Hepatic stellate cell (primary cell): ENCODE results near the gene H2BK1.

Experiments used
- DNase-seq: peaks from one replicate; pipeline ENCODE4 v3.0.0; 2011; ENCODE audit warnings: low spot score

Gene H2BK1

DNA sequence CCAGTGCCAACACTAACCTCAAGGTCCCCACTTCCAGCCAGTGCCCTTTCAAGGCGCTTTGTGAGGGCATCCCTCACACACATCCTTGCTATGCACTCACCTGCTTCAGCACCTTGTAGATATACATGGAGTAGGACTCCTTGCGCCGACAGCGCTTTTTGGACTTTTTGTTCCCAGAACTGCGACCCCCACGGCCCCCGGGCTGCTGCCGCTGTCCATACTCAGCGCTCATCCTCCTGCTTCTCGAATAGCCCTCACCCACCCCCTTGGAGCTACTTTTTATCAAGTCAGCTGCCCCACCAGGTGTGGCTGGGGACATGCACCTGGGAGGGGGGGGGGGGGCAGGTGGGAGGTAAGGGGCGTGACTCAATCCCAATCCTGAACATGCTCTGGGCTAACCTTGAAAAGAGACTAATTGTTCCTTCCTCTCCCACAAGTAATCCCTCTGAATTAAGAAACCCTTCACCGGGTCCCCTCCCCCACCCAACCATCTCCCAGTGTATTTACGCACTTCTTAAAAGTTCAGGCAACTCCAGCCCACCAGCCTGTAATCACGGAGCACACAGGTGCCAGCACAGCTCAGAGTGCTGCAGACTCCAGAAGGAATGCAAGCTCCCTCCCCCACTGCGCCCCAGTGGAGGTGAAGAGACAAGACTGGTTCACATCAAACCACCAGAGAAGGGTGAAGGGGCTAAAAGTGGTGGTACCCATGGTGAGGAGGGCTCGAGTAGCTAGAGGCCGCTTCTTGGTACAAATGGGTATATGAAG is at the start of gene H2BK1:
H2BK1 (minus strand) TSS at position 402 of the 768 bp plus-strand sequence; CDS start at position 232, 170 bp downstream.
- no peak for DNase-seq

DNA sequence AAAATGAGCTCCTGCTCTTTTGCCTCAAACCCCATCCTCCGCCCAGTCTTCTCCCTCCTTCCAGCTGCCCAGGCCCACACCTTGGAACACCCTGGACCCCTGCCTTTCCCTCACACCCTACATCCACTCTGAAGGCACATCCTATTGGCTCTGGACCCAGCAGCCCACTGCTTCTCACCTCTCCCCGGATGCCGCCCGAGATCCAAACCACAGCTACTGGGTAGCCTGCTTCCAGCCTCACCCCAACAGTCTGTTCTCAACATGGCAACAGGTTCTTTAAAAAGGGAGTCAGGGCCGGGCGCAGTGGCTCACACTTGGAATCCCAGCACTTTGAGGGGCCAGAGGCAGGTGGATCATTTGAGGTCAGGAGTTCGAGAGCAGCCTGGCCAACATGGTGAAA is 47.7 kb upstream of the H2BK1 start:
- DNase-seq, result no peak

GRCh38 chr7:151256410-151257045 is 46.2 kb upstream of the H2BK1 start:
- no peak for DNase-seq

DNA sequence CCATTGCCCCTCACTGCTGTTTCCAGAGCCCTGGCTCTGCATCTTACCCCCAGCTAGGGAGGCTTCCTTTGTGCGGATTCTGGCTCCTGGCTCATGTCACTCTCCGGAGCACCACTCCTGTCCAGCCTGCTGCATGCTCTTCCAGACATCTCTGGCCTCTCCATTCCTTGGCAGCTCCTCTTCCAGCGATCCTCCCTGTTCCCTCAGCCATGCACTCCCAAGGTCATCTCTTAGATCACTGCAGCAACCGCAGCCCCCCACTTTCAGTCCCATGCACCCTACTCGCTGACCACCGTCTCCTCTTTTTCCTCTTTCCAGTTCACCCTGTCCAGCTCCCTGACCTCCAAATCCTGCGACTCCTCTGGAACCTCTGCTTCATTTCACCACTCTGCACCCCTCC is 45.1 kb upstream of the H2BK1 start:
- DNase-seq, result no peak

DNA sequence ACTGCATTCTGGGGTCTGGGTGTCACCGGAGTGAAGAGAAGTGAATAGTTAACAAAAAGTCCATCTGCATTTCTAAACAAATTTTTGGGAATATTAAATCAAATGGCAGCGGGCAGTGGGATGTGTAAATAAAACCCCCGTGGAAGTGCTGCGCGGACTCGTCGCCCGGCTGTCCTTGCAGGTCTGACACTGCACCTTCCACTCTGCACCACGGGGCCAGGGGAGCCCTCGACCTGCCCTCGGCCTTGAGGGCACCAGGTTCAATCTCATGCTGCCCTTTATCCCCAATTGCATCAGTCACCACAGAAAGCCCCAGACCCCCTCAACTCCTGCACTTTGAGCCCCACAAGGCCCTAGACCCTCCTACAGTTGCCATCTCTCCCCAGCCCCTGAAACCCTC is 44.6 kb upstream of the H2BK1 start:
- no peak for DNase-seq

- DNase-seq, result no peak
These were observed 44.0 kb upstream of the H2BK1 start for GRCh38 chr7:151254316-151254715.

DNA sequence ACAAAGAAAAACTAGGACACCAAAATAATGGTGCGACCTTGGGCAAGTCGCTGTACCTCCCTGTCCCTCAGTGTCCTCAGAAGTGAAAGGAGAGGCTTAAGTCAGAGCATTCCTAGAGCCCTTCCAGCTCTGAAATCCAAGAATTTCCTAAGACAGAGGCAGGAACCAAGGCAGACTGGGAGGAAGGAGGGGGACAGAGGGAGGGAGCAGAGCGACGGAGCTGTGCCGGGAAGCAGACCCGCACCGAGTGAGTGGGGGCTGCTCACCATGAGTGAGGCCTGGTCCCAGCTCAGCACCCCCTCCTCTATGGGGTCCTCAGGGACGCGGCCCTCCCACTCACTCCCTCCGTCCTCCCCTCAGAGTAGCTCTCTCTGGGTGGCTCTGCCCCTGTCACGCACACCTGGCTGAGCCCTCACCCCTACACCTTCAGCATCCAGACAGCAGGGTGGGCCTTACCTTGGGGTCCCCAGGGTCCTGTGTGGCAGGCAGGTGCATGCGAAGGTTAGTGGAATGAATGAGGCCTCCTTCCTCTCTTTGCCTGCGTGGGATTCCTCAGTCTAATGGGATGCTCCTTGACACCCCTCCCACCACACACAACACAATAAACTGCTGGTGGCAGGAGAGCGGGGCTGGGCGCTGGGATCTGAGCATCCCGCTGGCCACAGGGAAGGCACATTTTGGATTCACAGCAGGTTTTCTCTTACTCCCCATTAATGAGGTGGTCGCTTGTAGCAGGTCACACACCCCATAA is 42.8 kb upstream of the H2BK1 start:
- DNase-seq, result no peak

DNA sequence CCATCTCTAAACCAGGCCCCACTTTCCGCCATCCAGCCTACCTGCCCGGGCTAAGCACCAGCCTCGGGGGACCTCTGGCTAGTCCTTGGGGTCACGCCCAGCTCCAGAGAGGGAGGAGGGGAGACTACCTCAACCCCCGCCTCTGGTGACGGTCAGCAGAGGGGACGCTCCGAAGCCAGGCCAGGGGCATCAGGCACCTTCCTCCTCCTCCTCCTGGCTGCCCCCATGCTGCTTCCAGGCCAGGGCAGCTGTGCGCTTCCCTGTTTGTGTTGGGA is 42.2 kb upstream of the H2BK1 start:
- no peak for DNase-seq

DNA sequence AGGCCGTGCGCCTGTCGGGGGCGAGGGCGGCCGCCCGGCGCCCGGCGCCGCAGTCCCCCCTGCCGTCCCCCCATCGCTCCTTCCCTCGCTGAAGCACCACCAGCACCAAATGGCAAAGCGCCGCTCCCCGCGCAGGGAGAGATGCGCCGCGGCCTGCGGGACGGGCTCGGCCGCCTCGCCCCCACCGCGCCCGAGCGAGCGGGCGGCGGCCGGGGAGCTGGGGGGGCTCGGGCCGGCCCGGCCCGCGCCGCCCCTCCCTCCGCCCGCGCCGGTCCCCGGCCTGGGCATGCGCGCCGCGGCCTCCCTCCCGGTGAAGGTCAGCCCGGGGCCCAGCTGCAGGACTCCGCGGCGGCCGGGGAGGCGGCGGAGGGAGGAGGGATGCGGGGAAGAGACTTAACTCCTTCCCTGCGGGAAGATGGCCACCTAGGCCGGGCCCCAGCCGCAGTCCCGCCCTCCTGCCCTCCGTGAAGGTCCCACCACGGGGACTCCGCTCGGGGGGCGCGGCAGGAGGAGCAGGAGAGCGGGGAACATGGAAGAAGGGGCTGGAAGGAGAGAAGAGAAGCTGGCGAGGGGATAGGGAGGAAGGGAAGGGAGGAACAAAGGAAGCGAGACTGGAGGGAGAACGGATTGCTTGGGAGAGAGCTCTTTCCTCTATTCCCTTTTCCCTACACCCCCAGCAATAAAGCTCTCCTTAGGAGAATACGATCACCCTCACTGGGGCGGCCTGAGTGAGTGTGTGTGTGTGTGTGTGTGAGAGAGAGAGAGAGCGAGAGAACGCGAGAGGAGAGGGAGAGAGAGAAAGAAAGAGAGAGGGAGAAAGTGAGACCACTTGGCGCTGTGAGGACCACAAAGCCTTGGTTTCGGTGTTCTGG is 41.6 kb upstream of the H2BK1 start:
- DNase-seq, result peak; percentile 94

DNA sequence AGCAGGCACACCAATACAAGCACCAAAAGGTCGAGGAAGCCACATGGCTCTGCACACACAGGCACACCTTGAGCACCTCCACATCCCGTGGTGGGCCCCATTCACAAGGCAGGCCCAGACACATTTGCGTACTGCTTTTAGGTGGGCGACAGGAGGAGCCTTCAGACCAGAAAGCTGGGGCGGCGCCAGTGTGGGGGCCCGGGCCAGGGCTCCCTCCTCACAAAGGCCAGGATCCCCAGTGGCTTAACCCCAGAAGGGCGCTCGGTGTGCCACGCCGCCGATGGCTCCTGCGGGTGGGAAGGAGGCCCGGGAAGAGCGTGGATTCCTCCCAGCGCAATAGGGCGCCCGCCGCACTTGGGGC is 41.0 kb upstream of the H2BK1 start:
- no peak for DNase-seq

DNA sequence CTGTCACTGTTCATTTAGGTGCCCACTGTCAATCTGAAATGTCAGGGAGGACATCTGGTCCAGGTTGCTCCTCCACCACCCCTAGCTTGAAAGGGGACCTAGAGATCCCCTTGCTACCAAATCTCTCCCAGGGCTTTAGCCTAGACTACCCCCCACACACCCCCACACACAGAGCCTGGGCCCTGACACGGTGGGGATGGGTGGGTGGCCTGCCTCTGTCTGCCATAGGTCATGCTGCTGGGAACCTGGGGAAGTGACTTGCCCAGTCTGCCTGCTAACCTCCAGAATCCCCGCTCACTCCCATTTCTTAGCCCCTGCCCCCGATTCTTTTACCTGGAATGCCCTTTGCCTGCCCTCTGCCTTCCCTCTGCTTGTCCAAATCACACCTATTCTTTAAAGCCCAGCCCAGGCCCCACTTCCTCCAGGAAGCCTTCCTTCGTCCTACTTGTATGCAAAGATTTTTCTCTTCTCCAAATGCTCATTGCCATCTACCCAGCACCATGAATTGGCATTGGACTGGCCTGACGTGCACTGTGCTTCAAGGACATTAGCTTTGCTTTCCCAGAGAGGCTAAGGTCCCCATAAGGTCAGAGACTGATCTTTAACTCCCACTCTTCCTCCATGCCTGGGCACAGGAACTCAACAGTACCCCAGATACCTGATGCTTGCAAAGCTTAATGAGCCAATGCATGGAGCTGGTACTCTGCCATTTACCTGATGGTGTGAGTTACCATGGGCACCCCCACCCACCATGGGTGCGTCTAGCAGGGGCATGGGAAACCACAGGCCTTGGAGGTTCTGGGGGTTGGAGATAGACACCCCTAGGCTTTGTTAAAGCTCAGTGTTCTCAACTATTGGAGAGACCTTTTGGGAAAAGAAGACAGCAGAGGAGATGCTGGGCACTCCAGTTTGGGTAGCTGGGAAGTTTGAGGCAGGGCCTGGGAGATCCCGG is 40.2 kb upstream of the H2BK1 start:
- DNase-seq, result no peak

GRCh38 chr7:151249732-151250072 is 39.4 kb upstream of the H2BK1 start:
- peak; percentile 88 for DNase-seq

DNA sequence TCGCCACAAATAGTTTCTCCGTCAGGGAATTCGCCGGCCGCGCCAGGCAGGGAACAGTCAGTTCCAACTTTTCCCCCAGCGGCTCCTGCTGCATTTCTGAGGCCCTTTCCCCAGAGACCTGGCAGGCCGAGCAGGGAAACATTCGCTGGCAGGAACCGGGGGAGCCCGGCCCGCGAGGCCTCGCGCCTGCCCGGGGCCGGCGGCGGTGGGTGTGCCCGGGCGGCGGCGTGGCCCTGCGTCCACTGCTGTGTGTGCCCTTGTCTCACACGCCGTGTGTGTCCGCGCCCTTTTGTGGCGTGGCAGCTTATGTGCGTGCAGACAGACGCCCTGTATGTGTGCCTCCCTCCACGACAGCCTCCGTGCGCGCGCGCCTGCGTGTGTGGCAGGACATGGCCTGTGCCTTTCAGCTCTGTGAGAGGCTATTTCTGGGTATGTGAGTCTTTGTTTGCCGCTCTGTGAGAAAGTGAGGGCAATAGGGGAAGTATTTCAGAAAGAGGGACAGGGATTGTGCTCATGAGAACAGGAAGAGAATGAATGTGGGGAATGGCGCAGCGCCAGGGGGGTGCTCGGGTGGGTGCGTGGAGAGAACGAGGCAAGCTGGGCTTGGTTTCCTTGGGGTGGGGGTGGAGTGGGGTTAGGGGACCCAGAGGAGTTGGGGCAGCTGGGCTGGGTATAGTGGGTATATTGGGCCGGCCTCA is 38.9 kb upstream of the H2BK1 start:
- peak; percentile 91 for DNase-seq

DNA sequence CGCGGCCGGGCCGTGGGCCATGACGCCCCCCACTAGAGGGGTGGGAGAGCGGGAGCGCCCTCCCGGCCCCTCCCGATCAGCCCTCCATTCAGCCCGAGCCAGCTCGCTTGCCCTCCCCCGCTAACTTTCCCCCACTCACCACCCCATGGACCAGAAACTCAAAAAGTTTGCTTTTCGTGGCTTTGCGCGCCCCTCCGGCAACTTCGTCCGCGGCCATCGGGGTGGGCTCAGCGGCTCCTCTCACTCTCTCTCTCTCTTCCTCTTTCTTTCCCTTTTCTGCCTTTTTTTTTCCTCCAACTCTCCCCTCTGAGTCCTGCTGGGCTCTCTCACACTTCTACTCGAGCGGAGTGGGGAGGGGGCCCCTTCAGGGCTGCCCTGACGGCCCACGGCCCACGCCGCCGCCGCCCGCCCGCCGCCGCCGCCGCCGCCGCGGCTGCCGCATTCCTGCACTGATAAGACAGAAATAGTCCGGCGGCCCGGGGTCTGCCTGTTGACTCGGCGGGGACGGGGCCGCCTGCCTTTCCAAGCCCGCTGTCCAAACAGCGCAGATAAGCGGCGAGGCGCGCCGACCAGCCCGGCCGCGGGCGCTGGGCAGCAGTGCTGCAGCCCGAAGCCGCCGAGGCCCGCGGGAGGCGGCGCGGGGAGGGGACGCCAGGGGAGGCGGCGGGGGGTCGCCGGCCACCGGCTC is 38.2 kb upstream of the H2BK1 start, which contains the start of gene SMARCD3:
SMARCD3 (minus strand) TSS at position 349 of the 688 bp plus-strand sequence; CDS start at position 217, 132 bp downstream.
- peak; percentile 82 for DNase-seq

GRCh38 chr7:151247611-151248345 is 37.5 kb upstream of the H2BK1 start:
- DNase-seq, result peak; percentile 70

GRCh38 chr7:151246851-151247580 is 36.7 kb upstream of the H2BK1 start:
- no peak for DNase-seq

DNA sequence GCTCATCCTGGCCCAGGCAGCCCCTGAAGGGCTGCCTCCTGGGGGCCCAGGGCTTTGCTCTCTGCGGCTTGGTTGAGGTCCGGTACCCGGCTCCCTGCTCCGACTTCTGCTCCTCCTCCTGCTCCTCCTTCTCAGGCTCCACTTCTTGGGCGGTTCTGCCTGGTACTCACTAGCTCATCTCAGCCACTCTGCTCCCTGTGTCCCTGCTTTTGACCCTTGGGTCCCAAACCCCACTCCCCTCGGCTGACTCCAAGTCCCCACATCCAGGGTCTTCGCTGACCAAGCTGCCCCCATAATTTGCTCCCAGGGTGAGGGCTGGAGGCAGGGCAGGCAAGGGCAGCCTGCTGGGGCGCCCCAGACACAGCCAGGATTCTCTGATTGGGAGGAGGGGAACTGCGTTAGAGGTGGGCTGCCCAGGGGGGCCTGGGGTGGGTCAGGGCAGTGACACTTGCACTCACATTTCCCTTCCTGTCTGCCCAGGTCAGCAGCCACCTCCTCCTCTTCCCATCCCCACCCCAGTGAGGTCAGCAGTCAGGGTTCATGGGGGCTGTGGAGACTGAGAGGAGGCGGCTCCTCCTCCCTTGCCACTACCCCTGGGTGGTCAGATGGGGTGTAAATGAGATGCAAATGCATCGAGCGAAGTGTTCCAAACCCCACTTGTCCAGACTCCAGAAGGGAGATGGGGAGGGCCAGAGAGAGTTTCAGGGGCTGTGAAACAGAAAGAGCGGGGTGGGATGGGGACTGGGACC is 36.0 kb upstream of the H2BK1 start:
- DNase-seq, result no peak
